Muscle of arm (tissue), 12 donors: ENCODE data around the gene COL27A1. TPM values are rescaled to one million over a fixed set of nuclear protein-coding genes. Genes with fewer than 3 reads are reported as not detected.

Experiments
- DNase-seq: peaks from one replicate; pipeline ENCODE4 v3.0.0-alpha.2; 2013
- polyA plus RNA-seq, 12 donors: library from polyadenylated mRNA; unstranded; fragments of 120-200 nt; gene quantifications; one replicate each; pipeline ENCODE4 v1.2.1, GENCODE V29; 2013; ENCODE audit not compliant: insufficient read length in 12 of 12

COL27A1 gene
- polyA plus RNA-seq, 12 donors, result 26.0 to 124 (median 34.1) TPM

DNA sequence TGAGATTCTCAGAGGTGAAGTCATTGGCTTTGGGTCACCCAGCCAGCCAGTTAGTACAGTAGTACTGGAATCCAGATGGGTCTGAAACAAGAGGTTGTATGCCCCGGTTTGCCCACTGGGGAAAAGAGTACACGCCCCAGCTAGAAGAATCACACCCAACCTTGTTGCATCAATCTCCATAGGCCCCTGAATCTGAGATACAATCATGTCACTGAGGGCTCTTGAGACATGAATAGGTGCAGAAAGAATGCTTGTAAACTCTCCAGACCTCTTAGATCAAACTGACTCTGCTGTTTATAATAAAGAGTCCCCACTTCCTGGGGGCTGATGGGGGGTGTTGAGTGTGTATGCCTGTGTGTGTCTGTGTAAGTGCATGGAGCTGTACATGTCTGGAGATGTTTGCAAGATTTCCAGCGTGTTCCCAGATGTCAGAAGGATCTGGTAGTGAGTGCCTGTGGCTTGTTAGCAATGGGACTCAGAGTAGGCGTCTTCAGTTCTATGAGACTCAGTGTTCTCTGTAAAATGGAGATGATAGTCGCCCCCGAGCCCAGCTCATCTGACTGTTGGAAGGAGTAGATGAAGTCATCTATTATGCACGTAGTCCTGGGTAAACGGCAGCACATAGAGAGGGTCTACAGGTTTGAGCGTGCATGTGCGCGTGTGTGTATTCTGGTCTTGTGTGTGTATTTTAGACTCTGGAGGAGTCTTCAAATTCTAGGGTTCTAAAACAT, 48.2 kb downstream of the COL27A1 start:
- no peak for DNase-seq

DNA sequence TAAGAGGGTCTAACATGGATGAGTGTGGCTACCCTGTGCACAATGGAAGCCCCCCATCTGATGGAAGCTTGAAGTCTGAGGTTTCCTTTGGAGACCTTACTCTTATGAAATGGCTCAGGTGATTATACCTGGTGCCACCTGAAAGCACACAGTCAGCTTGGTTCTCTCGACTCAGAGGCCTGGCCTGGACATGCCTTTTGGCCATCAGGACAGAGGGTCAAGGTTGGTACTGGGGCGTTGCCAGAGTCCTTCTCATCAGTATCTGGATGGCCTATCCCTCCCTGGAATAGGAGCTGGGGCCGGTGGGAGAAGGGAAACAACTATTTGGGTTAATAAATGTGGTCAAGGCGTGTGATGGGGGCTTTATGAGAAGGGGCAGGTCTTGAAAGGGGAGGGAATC, 48.9 kb downstream of the COL27A1 start:
- DNase-seq, result no peak

DNA sequence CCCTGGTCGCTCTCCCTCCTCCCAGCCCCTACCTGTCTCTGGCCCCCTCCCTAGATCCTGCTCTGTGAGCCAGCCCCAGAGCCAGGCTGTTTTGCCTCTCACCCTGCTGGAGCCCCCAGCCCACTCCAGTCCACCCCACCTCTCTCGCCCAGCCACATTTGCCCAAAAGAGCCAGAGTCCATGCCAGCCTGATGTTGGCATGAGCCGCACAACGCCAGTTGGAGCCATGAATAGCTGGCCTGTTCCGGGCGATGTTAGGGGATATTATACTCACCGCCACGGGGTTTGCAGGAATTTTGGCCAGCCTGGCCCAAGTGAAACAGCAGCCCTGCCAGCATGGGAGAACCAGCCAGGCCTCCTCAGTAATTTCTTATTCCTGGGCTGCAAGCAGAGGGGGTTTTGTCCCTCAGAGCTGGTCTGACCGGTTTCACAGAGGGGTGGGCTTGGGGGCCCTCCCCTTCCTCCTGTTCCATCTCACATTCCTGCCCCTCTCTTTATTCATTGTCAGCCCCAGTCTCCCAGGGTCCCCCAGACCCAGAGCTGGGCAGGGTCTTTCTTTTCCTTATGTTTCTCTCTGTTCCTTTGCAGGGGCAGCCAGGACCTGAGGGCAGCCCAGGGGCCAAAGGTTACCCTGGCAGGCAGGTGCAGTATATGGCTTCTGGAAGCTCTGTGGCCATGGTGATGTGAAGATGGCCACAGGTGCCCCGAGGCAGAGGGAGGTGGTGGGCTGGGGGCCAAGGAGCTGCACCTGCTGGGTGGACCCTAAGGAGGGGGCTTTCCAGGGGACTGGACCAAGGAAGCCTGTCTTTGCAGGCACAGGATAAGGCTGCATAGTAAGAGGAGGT, 50.1 kb downstream of the COL27A1 start:
- no peak for DNase-seq

DNA sequence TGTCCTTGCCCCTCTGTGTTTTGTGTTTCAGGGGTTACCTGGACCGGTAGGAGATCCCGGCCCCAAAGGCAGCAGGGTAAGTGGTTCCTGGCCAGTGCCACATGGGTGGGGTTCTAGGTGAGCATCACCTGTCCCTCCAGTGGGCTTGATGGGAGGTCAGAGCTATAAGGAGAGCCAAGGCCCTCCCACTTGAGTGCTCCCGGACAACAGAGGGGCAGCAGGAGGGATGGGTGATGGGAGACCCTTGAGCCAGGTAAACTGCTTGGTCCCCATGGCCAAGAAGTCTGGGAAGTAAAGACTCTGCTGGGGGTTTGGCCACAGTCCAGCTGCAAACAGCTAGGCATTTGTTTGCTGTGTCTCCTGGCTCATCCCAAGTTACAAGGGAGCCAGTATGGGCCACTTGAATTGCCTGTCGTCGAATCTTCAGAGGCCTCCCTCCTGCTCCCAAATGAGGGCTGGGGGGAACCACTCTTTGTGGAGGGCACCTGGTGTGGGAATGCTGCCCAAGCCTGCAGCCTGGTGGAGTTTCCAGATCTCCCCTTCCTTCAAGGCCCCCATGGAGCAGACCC, 51.0 kb downstream of the COL27A1 start:
- no peak for DNase-seq

DNA sequence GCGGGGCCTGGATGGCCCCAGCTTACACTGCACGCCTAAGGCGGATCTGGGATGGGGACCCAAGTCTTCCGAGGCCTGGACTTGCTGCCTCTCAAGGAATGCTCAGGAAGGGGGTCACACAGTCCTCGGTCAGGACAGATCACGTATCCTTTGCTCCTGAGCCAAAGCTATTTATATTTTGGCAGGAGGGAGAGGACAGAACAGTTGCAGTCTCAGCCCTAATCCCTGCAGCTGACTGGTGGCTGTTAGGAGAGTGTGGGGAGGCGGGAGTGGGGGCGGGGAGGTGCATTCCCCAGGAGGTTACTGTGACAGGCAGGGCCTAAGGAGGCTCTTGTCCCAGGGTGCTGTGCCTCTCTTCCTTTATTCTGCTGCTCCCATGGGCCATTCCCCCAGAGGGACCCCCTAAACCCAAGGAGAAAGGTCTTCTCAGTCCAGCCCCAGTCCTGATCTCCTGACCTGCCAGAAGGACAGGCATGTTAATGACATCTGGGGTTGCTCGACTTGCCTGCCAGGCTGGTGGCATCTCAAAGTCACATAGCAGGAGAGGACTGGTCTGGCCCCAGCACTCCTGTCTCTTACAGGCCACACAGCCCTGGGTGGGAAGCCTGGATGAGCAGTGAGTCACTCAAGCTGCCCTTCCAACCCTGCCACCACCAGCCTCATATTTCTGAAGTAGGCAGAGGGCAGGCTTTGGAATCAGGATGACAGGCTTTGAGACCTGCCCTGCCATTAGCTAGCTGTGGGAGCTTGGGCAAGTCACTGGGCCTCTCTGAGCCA, 51.9 kb downstream of the COL27A1 start:
- DNase-seq, result peak; percentile 82

DNA sequence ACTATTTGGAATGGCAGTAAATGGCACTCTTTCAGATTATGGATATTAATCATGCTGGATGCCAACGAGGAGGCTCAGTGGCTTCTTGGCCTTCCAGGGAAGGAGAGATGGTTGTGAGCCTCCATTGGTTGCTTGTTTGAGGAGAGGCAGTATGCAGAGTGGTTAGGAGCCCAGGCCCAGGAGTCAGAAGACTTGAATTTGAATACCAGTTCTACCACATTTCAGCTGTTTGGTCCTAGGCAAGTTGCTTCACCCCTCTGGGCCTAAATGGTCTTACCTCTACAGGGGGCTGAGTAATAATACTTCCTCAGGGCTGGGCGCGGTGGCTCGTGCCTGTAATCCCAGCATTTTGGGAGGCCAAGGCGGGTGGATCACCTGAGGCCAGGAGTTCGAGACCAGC, 52.5 kb downstream of the COL27A1 start:
- no peak for DNase-seq

DNA sequence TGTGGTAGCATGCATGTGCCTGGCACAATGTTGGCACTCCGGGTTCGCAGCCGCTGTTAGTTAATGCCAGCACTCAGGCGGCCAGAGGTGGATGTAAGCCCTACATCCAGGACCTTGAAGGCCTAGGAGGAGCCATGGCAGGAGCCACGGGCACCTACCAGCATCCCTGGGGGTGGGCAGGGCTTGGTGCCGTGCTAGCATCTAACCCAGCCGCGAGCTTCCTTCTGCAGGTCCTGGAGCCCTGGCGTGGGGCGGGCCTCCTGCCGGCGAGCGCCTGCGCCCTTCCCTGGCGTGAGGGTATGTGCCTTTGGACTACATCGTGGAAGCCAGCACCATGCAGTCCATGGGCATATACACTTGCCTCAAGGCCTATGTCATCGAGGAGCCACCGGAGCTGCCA, 53.8 kb downstream of the COL27A1 start:
- no peak for DNase-seq

DNA sequence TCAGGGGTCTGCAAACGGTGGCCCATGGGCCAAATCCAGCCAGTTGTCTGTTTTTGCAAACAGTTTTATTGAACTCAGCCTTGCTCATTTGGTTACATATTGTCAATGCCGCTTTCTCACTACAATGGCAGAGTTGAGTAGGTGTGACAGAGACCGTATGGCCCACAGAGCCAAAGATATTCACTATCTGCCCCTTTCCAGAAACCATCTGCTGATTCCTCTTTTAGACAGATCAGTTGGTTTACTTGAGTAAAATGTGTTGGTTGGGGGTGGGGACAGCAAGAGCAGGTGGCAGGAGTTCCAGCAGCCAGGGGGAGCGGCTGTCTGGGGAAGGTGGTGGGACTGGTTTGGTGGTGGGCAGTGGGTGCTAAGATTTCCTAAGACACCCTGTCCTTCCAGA, 54.8 kb downstream of the COL27A1 start:
- DNase-seq, result no peak

DNA sequence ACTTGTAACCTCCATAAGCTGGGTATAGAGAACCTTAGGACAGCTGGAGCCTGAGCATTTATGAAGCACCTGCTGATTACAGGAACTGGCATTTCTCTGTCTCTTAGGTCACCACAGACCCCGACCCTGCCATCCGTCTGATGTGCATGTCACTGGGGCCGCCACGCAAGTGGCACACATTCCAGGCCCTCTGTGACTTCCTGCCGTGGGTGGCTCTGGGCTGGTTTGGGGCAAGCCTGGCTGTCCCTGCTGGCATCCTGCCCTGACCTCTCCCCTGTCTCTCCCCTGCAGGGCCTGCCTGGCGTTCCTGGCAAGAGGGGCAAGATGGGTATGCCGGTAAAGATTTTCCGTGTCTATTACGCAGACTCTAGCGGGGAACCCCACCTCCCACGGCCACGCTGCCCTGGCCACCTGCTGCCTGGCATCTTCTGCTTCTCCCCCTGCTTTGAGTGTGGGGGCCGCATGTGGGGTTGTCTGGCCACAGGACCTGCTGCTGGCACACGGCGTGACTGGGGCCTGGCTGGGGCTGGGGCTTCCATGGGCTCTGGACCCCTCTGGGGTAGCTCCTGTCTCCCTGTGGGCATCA, 55.4 kb downstream of the COL27A1 start:
- no peak for DNase-seq

DNA sequence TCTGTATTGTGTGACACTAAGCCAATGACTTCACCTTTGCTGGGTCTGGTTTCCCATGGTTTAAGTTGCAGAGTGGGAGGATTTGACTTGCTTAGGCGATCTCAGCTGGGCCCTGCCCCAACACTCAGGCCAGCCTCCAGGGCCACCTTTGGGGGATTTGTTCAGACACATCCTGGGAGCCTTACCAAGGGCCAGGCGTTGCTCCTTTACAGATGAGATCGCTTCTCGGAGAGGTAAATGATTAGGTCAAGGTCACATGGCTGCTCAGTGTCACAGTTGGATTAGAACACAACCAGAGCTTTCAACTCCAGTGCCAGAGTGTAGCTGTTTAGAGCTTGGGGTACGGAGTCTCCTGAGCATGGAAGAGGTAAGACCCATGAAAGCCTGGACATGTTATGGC, 57.5 kb downstream of the COL27A1 start:
- DNase-seq, result no peak

DNA sequence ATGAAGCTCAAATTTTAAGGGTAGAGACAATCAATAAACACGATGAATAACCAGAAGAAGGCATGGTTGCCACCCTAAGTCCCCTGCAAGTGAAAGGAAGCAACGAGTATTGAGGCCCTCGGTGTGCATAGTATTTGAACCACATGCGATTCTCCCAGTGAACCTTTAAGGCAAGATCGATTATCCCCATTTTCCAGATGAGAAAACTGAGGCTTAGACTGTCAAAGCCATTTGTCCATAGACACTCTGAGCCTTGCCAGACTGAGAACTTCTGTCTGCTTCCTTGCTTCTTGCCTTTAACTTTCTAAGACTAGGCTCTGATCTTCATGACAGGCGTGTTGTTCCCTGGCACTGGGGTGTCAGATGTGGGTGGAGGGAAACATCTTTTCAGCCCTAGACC, 58.2 kb downstream of the COL27A1 start:
- no peak for DNase-seq

DNA sequence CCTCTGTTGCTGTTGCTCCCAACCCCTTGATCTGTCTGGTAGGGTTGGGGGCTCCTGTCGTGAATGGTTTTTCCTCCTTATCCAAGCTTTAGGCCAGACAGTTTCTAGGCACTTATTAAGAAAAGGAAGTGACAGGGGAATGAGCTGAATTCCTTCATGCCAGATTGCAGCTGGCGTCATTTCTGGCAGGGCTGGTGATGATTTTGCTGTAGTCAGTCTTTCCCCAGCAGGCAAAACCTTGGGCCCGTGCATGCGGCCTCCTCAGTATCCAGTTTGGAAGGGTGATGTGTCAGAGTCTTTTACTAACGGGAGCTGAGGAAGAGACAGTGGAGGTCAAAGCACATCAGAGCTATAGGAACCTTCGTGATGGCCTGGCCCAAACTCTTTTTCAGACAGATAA, 58.8 kb downstream of the COL27A1 start:
- DNase-seq, result no peak

DNA sequence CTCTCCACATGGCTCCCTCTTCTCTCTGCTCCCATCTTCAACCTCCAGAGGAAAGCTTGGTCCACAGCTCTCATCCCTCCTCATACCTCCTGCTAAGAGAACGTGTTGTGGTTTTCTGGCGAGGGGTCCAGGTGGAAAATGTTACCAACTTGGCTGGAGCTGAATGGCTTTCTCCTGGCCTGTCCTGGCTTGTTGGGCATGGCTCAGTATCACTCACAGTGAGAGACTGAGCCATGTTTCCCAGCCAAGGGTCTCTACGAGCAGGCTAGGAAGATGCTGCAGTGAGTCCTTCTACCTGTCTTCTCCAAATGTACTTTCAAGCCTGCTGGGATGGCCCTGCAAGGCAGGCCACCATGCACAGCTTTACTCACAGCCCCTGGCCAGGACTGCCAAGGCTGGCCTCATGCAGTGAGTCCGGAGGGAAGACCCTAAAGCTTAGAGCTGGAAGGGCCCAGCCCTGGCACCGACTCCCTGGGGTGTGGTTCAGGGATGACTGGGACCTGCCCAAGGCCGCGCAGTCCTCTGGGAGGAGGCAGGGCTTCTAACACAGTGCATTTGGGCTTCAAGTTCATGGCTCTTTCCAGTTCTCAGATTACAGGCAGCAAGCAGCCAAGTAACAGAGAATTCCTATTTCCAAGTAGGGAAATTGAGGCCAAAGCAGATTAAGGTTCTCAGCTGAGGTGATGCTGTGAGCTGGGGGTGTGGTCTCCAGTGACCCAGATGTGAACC, 59.5 kb downstream of the COL27A1 start:
- no peak for DNase-seq

DNA sequence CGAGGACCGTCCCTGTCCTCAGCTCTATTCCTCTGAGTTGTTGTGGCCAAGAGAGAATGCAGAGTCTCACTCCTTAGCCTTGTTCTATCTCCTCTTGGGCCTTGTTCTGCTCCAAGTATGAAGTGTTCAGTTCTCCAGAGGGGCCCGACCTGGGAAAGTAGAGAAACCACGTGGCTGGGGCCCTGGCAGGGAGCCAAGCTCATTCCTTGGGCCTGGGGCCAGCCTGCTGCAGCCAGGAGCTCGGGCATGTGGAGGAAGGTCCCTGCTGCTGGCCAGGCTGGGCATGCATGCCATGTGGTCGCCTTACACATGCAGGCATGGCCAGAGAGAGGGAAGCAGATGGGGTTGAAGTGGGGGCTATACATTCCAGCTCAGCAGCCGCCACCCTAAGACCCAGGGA, 60.7 kb downstream of the COL27A1 start:
- no peak for DNase-seq

DNA sequence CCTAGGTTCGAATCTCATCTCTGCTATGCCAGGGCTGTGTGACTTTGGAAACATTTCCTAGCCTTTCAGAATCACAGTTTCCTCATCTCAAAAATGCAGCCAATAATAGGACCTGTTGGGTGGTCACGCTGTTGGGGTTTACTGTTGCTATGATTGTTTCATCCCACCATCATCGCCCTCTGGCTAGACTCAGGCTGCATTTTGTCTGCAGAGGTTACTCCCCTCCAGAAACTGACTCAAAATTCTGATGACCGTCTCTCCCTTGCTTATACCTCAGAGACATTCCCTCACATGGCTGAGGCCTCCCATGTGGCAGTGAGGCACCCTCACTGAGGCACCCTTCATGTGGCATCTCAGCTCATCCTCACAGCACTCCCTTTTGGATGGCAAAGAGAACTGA, 61.6 kb downstream of the COL27A1 start:
- DNase-seq, result no peak

DNA sequence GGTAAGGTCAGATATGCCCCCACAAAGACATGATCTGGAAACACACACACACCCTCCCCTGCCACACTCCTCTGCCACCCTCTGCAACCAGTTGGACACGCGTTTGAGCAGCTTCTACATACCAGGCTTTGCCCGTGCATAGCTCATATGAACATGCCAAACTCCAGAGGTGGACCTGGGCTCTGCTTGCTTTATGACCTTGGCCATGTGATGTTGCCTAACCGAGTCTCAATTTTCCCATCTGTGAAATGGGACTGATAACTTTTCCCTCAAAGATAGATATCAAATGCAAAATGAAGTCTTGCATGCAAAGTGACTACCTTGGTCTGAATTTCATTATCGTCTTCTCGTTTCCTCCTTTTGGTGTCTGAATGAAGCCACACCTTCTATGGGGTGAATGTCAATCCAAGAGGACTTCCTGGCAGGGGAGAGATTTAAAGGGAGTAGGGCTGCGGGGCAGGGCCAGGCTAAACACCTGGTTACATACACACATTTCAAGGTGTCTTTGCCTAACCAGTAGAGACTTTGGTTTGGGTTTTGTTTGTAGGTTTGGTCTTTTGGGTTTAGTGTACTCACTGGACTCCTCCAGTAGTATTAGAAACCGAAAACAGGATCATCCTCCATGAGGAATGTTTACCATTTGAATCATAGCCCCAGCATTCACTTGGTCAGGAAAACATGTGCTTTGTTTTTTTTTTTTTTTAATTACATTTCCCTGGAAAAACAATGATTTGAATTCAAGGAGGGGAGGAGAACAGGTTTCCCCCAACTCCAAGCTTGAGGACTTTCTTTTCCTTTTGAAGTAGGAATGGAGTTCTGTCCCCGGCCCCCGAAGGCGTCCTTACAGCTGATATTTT, 63.2 kb downstream of the COL27A1 start:
- DNase-seq, result no peak

DNA sequence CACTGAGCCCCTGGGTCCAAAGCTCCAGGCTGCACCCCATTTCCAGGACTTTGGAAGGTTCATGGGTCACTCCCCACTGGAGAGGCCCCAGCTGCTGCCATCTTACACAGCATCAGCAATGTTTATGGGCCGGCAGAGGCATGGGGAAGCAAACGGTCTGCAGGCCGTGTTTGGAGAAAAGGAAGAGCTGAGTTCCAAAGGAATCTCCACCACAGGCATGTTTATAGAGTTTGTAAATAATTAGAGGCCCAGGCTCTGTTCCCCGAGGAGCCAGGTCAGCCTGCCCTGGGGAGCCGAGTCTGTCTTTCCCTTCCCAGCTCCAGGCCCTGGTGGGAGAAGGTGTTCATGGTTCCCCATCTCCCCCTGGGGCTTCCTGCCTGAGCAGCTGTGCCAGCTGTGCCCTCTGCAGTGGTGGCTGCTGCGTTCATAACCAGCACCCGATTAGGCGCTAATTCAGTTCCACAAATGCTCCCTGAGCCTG, 64.8 kb downstream of the COL27A1 start:
- no peak for DNase-seq

DNA sequence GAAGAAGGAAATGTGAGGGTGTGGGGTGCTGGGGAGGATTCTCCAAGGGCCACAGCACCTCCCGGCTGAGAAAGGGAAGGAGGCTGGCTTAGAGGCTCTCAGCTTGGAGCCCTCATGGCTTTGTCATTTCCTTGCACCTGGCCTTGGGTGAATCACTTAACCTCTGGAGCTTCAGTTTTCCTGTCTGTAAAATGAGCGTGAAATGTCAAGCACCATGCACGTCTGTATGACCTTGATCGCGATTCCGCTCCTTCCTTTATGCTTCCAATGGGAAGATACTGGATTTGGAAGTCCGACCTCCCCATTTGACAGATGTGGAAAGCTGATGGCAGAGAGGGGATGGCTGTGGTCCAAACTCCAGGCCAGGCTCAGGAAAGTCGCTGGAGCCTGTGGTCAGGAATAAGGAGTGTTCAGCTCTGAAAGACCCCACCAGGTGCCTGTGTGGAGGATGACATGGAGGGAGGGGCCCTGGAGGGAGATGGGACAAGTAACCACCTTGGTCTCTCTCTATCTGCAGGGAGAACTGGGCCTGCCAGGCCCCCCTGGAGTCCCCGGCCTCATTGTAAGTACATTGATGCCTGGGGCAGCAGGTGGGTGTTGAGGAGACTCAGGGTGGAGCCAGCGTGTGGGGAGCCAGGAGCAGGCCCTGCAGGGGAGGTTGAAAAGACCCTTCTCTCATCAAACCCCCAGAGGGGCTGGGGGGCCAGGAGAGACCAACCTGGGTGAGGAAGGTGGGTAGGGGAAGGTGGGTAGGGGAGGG, 66.5 kb downstream of the COL27A1 start:
- no peak for DNase-seq

DNA sequence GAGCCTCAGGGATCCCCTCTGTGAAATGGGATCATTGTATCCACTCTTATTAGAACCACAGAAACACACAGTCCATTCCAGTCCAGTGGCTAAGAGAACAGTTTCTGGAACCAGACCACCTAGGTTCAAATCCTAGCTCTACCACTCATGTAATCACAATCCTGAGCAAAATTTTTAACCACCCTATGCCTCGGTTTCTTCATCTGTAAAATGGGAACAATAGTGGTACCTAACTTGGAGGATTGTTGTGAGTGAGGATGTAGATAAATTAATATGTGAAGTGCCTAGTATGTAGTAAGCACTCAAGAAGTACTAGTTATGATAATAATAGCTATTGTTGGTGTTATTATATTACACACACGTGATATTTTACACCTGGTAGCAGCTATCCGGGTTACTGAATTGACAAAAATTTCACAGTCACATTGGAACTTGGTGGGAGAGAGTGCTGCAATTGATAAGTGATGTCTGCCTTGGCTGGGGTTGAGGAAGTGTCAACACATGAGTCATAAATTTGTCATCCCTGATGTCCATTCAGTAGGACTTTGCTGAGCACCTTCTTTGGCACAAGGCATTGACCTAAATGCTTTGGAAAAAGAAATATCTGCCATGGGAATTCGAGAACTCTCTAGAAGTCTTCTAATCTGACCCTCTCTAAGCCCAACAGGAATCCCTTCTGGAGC, 68.4 kb downstream of the COL27A1 start:
- DNase-seq, result no peak
